Measurements from ENCODE around the gene GAL3ST2.

DNA sequence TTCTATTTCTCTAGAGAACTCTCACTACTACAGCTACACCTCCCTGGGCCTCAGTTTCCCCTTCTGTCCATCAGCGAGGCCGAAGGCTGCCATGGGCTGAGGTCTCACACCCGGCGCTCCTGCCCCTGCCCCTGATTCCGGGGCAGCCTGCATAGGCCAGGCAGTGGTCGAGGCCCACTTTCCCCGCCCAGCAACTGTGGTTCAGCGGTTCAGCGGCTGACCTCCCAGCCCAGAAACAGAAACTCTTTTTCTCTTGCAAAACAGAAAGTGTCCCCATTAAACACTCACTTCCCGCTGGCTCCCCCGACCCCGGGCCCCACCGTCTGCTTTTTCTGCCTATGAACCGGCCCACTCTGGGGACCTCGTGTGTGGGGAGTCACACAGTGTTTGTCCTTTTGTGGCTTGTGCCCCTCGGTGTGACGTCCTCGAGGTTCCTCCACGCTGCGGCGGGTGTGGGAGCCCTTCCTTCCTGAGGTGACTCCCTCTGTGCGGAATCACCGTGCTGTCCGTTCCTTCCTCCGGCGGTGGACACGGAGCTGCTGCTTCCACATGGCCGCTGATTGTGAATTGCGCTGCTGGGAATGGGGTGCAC lies 66.1 kb downstream of the GAL3ST2 start:
- TF ChIP-seq FOXM1 (IDR thresholded peaks at IDR 0.05; ENCODE audit: low read depth) (no peak), CTCF (IDR thresholded peaks at IDR 0.05) (no peak), CHD2 (IDR thresholded peaks at IDR 0.05; ENCODE audit: low read length, partially characterized antibody) (no peak), RCOR1 (IDR thresholded peaks at IDR 0.05; ENCODE audit: low read length) (no peak)
